Osteocyte (in vitro differentiated cells): ENCODE data around the gene DTHD1. TPM values are rescaled to one million over a fixed set of nuclear protein-coding genes. Genes with fewer than 3 reads are reported as not detected.

Source experiments
- DNase-seq: peaks from one replicate; pipeline ENCODE4 v3.0.0; 2021; ENCODE audit warnings: mixed read lengths; ENCODE audit not compliant: unreplicated experiment; ENCODE audit errors: extremely low spot score
- H3K27ac Mint-ChIP-seq: one replicate; pipeline ENCODE4 v1.8.0; 2021; ENCODE audit warnings: mild to moderate bottlenecking, mixed read lengths; ENCODE audit not compliant: unreplicated experiment
- H3K27me3 Mint-ChIP-seq: one replicate; pipeline ENCODE4 v1.8.0; 2021; ENCODE audit warnings: mixed read lengths; ENCODE audit not compliant: unreplicated experiment
- H3K36me3 Mint-ChIP-seq: one replicate; pipeline ENCODE4 v1.8.0; 2021; ENCODE audit warnings: mixed read lengths; ENCODE audit not compliant: unreplicated experiment
- H3K4me1 Mint-ChIP-seq: one replicate; pipeline ENCODE4 v1.8.0; 2021; ENCODE audit warnings: mixed read lengths; ENCODE audit not compliant: unreplicated experiment
- H3K4me3 Mint-ChIP-seq: one replicate; pipeline ENCODE4 v1.8.0; 2021; ENCODE audit warnings: mild to moderate bottlenecking, moderate library complexity, mixed read lengths; ENCODE audit not compliant: unreplicated experiment
- H3K9me3 Mint-ChIP-seq: one replicate; pipeline ENCODE4 v1.8.0; 2021; ENCODE audit warnings: mixed read lengths; ENCODE audit not compliant: unreplicated experiment
- long read RNA-seq: library from polyadenylated mRNA; unstranded; transcript quantifications from one replicate; pipeline ENCODE4 v2.0.0, GENCODE V29; 2021
- total RNA-seq: library from RNA; stranded (reverse); gene quantifications from 2 replicates; pipeline ENCODE4 v1.2.1, GENCODE V29; 2021
- TF ChIP-seq, protein P1 (sequence below): fragments of 200-600 bp; sonication (generic); IDR thresholded peaks from 2 replicates; pipeline ENCODE4 v1.5.0; 2021; ENCODE audit warnings: antibody characterized with exemption, mild to moderate bottlenecking, moderate library complexity

The DTHD1 gene
- total RNA-seq, result not detected in 2 replicates
- long read RNA-seq, result 0 reads

DNA sequence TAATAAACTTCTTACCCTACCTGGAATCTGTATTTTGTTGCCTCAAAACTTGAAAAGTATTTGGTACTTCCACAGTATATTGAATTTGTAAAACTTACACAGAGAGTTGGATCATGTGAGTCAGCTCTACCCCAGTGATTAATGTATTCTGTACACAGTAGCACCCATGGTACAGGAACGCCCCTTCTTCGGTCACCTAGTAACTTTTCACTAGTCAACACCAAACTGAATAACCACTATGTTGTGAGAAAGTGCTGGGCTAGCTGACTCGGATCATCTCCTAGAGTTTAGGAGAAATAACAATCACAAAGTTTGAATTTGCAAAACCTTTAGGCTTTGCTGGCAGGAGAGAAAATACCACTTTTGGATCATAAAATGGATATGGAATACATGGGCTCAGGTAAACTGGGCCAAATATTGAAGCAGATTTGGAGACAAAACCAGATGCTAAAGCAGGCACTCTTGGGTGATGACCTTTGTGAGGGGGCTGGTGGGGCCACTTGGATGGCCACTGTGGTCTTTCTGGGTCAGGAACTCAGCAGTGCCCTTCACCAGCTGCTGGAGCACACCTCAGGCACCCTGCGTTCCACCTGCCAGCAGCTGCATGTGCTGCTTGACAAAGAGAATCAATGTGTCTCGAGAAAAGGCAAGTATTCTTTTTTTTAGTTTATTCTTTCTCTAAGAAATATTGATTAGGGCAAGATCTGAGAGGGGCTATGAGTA is at the start of gene DTHD1:
DTHD1 (plus strand) TSS at position 233 of the 723 bp plus-strand sequence; CDS start at position 376, 143 bp downstream.
- H3K27ac Mint-ChIP-seq, result no peak within 1 kb of the TSS
- DNase-seq, result no peak
- H3K4me3 Mint-ChIP-seq, result no peak within 1 kb of the TSS
- H3K4me1 Mint-ChIP-seq, result peaks cover 10% of the 10 kb centered on the region
- H3K36me3 Mint-ChIP-seq, result no peaks in the 10 kb centered on the region
- H3K27me3 Mint-ChIP-seq, result no peaks in the 10 kb centered on the region
- no peaks in the 10 kb centered on the region for H3K9me3 Mint-ChIP-seq
- TF ChIP-seq, protein P1, sequence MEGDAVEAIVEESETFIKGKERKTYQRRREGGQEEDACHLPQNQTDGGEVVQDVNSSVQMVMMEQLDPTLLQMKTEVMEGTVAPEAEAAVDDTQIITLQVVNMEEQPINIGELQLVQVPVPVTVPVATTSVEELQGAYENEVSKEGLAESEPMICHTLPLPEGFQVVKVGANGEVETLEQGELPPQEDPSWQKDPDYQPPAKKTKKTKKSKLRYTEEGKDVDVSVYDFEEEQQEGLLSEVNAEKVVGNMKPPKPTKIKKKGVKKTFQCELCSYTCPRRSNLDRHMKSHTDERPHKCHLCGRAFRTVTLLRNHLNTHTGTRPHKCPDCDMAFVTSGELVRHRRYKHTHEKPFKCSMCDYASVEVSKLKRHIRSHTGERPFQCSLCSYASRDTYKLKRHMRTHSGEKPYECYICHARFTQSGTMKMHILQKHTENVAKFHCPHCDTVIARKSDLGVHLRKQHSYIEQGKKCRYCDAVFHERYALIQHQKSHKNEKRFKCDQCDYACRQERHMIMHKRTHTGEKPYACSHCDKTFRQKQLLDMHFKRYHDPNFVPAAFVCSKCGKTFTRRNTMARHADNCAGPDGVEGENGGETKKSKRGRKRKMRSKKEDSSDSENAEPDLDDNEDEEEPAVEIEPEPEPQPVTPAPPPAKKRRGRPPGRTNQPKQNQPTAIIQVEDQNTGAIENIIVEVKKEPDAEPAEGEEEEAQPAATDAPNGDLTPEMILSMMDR, result no peak

DNA sequence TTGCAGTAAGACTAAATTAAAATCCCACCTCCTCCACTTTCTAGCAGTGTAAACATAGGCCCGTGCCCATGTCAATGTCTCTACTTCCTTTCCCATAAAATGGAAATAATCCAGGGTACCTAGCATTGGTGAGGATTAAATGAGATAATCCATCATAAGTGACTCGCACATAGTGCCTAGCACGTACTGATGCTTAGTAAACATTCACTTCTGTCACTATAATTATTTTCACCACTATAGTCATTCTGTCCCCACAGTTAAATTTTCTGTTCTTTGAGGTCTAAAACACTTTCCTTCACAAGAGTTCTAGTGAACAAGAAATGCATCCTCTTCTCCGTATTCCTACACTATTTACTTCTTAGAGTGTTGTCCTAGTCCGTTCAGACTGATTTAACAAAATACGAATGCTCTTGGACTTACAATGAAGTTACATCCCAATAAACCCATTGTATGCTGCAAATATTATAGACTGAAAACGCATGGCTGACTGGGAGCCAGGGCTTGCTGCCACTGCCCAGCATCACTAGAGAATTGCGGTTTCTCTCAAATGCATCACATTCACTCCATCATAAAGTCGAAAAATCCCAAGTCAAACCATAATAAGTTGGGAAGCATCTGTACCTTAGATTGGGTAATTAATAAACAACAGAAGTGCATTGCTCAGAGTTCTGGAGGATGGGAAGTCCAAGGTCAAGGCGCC is 47.7 kb upstream of the DTHD1 start:
- Mint-ChIP-seq H3K9me3 (peaks cover 4% of the 10 kb centered on the region), H3K36me3 (no peaks in the 10 kb centered on the region), H3K27me3 (no peaks in the 10 kb centered on the region), H3K27ac (no peak overlapping the region), H3K4me1 (no peaks in the 10 kb centered on the region), H3K4me3 (no peak overlapping the region)
- TF ChIP-seq, protein P1, result no peak
- DNase-seq, result no peak

DNA sequence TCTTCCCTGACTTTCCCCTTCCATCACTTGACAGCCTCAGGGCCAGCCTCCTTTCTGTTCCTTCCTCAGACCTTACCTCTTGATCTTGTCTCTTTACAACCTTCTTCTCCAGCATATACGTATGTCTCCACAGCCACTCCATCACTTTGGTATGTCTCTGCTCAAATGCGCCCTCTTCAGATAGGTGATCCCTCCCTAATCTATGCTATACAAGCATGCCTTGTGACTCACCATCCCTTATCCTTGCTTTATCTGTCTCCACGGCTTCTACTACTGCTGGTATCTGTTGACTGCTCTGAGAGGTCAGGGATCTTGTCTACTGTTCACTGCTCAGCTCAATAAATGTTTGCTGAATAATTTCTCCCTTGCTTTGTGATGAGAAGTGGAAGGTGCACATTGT is 46.1 kb upstream of the DTHD1 start:
- Mint-ChIP-seq H3K4me1 (no peaks in the 10 kb centered on the region), H3K4me3 (no peak overlapping the region), H3K27me3 (no peaks in the 10 kb centered on the region), H3K27ac (no peak overlapping the region), H3K36me3 (no peaks in the 10 kb centered on the region), H3K9me3 (peaks cover 4% of the 10 kb centered on the region)
- no peak for DNase-seq
- TF ChIP-seq, protein P1, result no peak

DNA sequence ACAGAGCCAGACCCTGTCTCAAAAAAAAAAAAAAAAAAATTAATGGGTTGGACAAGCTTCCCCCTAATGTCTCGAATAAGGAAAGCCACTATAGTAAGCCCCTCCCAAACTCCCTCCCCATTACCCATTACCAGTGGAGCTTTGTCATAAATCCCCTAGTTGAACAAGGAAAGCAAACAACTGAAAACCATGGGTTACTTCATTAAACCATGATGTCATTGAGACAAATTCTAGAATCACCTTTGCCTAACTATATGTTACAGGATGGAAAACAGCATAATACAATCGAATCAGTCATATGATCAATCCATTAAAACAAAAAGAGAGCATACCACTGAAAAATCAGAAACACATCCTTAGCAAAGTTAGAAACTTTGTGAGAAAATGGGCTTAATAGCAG is 45.3 kb upstream of the DTHD1 start:
- no peak overlapping the region for H3K4me3 Mint-ChIP-seq
- H3K27ac Mint-ChIP-seq, result no peak overlapping the region
- H3K9me3 Mint-ChIP-seq, result peaks cover 4% of the 10 kb centered on the region
- TF ChIP-seq, protein P1, result no peak
- no peaks in the 10 kb centered on the region for H3K27me3 Mint-ChIP-seq
- no peaks in the 10 kb centered on the region for H3K36me3 Mint-ChIP-seq
- H3K4me1 Mint-ChIP-seq, result no peaks in the 10 kb centered on the region
- DNase-seq, result no peak
